HL-60 (cell line): Measurements from ENCODE around the gene MAPK9.
"Not testable (repeated sequence)": the region's sequence is repeated elsewhere in the genome, so short reads cannot be mapped to it uniquely, and the experiment has no call there.

Experiments used
- DNase-seq, 2 experiments: peaks; one replicate each; pipeline ENCODE4 v3.0.0-alpha.2; 2010 to 2020; ENCODE audit warnings: low read depth in 1 of 2, low spot score in 1 of 2
- H3K27ac ChIP-seq: fragments of 250-450 bp; sonication (Bioruptor Pico); replicated peaks from 2 replicates; pipeline ENCODE4 v1.5.1; 2020; ENCODE audit warnings: mild to moderate bottlenecking, moderate library complexity
- H3K27me3 ChIP-seq: fragments of 250-450 bp; sonication (Bioruptor Pico); 2 replicates; pipeline ENCODE4 v1.5.1; 2021; ENCODE audit warnings: mild to moderate bottlenecking, moderate library complexity; ENCODE audit not compliant: insufficient read depth, poor library complexity, severe bottlenecking
- H3K4me3 ChIP-seq: replicated peaks from 2 replicates; pipeline ENCODE4 v1.5.1; 2011; ENCODE audit warnings: mild to moderate bottlenecking, control low read depth, low read length; ENCODE audit not compliant: insufficient read depth
- CTCF ChIP-seq: IDR thresholded peaks from one replicate; pipeline ENCODE4 v1.5.1; 2011; ENCODE audit warnings: low read length, control low read depth, inconsistent platforms; ENCODE audit not compliant: insufficient read depth
- GABPA ChIP-seq: IDR thresholded peaks from 2 replicates; pipeline ENCODE4 v1.6.1; 2012; ENCODE audit warnings: low read depth
- POLR2AphosphoS5 ChIP-seq: IDR thresholded peaks from 2 replicates; pipeline ENCODE4 v1.6.1; 2012; ENCODE audit warnings: low read depth
- REST ChIP-seq: IDR thresholded peaks from 2 replicates; pipeline ENCODE4 v1.6.1; 2012; ENCODE audit warnings: low read depth; ENCODE audit not compliant: insufficient replicate concordance
- SPI1 ChIP-seq: IDR thresholded peaks from 2 replicates; pipeline ENCODE4 v1.6.1; 2012; ENCODE audit warnings: low read depth, mild to moderate bottlenecking, borderline replicate concordance

The MAPK9 gene

GRCh38 chr5:180302256-180302655, 10.4 kb upstream of the MAPK9 start:
- Histone ChIP-seq H3K27me3 (peaks cover 3% of the 10 kb centered on the region), H3K27ac (no peak overlapping the region), H3K4me3 (no peak overlapping the region)
- TF ChIP-seq SPI1 (no peak), REST (no peak)
- no peak for DNase-seq

GRCh38 chr5:180301253-180301652, 9.4 kb upstream of the MAPK9 start:
- no peak overlapping the region for H3K4me3 ChIP-seq
- H3K27ac ChIP-seq: no peak overlapping the region
- H3K27me3 ChIP-seq: peaks cover 3% of the 10 kb centered on the region
- DNase-seq: no peak
- no peak for TF ChIP-seq REST
- TF ChIP-seq POLR2AphosphoS5: no peak
- no peak for TF ChIP-seq SPI1
- no peak for TF ChIP-seq GABPA
- TF ChIP-seq CTCF: no peak

- no peak for DNase-seq
- no peak for TF ChIP-seq SPI1
- TF ChIP-seq GABPA: no peak
- no peak for TF ChIP-seq CTCF
- TF ChIP-seq REST: no peak
- TF ChIP-seq POLR2AphosphoS5: no peak
- no peak overlapping the region for H3K27ac ChIP-seq
Observed at GRCh38 chr5:180299526-180299925, 7.6 kb upstream of the MAPK9 start.

GRCh38 chr5:180299014-180299413, 7.1 kb upstream of the MAPK9 start:
- DNase-seq, H3K27ac ChIP-seq: not testable (repeated sequence)

More at GRCh38 chr5:180299526-180299925, 7.6 kb upstream of the MAPK9 start:
- Histone ChIP-seq H3K27me3 (peaks cover 3% of the 10 kb centered on the region), H3K4me3 (no peak overlapping the region)

More at GRCh38 chr5:180299014-180299413, 7.1 kb upstream of the MAPK9 start:
- not testable (repeated sequence) for H3K4me3 ChIP-seq, H3K27me3 ChIP-seq
